NOMO-1 treated with dmso at 0.1 percent for 144 hours (cell line): ENCODE results near the gene TTC22.
A peak's percentile ranks its signal among the peaks of the same experiment; 100 is the strongest.

Experiments used
- DNase-seq: peaks from one replicate; lab custom pipeline; 2025; ENCODE audit not compliant: unreplicated experiment; lab: John Stamatoyannopoulos, UW

TTC22 gene

GRCh38 chr1:54834007-54834541, 33.0 kb upstream of the TTC22 start:
- DNase-seq, result no peak

DNA sequence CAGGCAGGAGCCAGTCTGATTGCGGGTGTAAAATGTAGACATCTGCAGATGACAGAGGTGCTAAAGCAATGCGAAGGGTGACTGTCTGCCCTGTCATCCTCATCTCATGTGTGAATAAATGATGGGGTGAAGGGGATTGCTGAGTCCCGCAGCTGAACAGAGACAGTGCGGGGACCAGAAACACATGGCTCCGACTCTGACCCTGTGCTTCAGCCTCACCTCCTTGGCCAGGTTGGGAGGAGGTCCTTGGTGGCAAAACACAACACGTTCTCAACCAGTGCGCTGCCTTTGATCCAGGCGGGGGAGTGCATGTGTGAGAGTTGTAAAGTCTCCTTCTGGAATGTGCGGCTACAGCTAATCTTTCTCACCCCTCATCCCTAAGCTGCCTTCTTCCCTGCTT, 32.0 kb upstream of the TTC22 start:
- DNase-seq, result no peak

- DNase-seq, result no peak
Measured at GRCh38 chr1:54826226-54826816, 25.2 kb upstream of the TTC22 start.

- no peak for DNase-seq
Measured at GRCh38 chr1:54825696-54826095, 24.6 kb upstream of the TTC22 start.

- DNase-seq, result no peak
Measured at GRCh38 chr1:54823670-54824069, 22.5 kb upstream of the TTC22 start.

DNA sequence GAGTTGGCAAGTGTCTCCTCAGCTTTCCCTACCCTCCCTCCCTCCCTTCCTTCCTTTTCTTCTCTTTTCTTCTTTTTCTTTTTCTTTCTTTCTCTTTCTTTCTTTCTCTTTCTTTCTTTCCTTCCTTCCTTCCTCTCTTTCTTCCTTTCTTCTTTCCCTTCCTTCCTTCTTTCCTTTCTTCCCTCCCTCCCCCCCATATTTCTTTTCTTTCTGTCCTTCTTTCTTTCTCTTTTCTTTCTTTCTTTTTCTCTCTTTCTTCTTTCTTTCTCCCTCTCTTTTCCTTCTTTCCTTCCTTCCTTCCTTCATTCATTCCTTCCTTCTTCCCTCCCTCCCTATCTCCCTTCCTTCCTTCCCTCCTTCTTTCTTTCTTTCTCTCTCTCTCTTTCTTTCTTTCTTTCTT, 18.6 kb upstream of the TTC22 start:
- no peak for DNase-seq

DNA sequence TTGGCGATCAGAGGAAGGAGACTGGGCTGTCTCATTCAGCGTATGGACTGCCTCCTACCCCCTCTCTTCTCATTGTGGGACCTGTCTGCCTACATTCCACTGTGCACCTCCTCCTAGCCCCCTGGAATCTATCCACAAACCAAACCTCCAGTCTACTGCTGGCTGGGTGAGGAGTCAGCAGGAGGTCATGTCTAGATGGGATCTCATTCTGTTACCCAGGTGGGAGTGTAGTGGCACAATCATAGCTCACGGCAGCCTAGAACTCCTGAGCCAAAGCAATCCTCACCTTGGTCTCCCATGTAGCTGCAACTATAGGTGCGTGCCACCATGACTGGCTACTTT, 18.0 kb upstream of the TTC22 start:
- DNase-seq, result no peak

GRCh38 chr1:54818461-54819194, 17.5 kb upstream of the TTC22 start:
- no peak for DNase-seq

GRCh38 chr1:54816951-54817350, 15.8 kb upstream of the TTC22 start:
- DNase-seq, result no peak

DNA sequence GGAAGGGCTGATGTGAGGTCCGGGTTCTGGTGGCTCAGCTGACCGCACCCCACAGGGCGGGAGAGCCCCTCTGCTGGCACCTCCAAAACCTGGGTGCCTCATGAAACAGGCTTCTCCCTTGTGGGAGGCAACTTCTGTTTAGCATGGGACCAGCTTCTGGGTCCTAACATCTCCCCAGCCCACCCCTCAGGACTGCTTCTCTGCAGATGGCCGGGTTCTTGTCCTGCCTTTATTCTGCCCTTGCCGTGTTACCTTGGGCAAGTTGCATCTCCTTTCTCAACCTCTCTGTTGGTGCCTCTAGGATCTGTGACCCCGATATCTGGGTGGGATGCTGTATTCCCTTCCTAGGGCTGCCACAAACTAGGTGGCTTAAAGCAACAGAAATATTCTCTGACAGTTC, 15.0 kb upstream of the TTC22 start:
- no peak for DNase-seq

DNA sequence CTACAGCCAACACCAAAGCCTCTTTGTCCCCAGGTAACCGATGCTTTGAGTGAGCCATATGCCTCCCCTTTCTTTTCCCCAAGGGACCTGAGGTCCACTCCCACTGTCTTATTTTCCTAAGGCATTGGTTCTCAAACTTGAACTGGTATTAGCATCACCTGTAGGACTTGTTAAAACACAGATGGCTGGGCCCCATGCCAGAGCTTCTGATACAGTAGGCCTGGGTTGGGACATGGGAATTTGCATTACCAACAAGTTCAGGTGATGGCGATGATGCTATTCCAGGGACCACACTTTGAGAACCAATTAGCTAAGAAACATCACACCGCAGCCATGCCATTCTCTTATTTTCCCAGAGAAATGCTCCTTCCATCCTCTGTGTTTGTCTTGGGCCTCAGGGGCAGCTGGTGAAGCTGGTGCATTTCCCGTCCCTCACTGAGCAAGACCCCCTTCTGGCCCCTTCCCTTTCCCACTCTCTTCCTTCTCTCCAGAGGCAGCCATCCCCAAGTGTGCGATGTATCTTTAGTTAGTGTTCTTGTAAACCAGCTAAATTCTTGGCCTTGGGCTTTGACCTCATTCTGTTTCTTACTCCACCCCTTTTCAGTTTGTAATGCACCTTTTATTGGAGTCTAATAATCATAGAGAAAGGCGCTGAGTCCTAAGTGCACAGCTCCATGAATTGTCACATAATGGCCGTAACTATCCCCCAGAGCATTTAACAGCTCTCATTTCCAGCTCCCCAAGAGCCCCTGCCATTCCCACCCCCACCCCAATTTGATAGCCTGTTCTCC, 14.2 kb upstream of the TTC22 start:
- no peak for DNase-seq

GRCh38 chr1:54814571-54814970, 13.4 kb upstream of the TTC22 start:
- no peak for DNase-seq

DNA sequence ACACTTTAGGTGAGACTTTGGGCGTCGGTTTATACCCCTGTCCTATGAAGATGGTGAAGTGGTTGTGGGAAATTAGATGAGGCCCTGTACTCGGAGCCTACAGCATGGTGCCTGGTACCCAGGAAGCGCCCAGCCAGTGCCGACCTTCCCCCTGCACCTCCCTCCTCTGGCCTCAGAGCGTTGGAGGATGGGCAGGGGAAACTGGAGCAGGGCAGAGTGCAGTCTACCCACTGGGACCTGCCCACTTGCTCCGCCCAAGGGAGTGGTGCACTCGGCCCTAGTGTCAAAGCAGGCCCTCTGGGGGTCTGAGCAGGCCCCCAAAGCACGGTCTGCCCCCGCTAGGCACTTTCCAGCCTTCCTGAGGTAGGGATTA, 13.0 kb upstream of the TTC22 start:
- DNase-seq, result no peak

DNA sequence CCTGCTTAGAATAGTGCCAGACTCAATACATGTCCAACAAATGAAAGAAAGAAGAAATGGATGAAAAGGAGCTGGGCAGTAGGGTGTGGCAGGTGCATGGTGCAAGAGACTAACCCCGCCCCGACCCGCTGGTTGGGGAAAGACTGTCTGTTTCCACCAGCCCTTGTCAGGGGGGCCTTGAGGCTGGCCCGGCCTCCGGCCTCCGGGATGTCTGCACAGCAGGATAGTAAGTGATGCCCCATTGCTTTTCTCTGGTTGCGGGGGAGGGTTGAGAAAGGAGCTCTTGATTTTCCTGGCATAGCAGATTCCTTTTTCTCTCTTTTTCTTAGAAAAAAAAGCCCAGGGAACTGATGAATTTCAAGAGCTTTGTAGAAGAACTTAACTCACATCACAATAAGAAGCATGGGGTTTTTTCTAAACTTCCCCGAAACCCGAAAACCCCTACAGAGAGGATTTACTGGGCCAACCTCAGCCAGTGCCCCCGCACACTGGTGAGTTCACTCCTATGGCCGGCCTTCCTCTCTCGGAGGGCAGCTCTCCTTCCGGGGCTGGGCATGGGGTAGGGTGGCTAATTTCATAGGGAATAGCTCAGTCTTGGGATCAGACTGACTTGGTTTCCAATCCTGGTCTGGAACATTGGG, 12.5 kb upstream of the TTC22 start:
- no peak for DNase-seq

GRCh38 chr1:54812801-54813484, 11.8 kb upstream of the TTC22 start:
- DNase-seq, result no peak

DNA sequence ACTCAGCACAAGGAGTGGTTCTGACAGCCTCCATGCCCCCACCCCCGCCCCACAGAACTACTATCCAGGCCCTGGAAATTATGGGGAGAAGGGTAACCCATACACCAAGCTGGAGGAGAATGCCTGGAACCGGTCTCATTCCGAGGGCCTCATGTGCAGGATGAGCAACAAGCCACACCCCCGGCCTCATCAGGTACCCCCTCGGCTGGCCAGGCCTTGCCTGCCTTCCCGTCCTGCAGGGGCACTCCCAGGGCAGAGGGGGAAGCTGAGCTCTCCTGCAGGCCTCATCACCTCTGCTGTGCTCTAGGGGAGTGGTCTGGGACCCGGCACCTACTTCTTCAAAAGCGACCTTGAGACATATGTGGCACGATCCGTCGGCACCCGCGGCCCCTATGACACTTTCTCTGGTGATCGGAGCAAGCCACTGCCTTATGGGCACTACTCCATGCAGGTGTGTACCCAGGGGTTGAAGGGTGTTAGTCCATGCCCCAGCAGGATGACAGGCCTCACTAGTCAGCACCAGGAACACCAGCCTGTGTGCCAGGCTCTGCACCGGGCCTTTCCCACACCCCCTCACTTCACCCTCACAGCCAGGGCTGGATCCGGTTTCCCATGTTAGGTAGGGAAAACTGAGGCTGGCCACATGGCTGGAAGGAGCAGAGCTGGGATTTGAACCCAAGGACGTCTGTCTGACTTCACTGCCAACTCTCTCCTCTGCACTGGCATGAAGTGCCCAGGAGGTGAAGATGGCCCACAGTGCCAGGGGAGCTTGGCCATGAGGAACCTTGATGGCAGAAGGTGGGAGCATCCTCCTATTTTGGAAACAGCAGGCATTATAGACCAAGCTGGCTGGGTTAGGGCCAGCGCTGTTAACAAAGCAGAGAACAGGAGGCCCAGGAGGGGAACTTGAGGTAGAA, 10.9 kb upstream of the TTC22 start:
- DNase-seq, result no peak

DNA sequence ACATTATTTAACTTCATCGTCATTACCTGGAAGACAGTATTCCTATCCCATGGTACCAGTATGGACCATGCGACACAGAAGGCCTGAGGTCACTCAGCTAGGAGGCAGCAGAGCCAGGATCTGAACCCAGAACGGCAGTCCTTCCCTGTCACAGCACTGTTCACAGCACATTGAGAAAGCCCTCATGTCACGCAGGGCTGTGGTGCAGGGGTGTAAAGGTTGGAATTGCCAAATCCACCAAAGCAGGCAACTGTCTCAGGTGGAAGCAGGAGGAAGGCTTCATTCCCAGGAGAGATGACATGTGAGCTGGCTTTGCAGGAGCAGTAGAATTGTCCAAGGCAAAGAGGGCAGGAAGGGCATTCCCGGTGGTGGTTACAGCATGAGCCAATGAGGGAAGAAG, 9.9 kb upstream of the TTC22 start:
- DNase-seq, result no peak

DNA sequence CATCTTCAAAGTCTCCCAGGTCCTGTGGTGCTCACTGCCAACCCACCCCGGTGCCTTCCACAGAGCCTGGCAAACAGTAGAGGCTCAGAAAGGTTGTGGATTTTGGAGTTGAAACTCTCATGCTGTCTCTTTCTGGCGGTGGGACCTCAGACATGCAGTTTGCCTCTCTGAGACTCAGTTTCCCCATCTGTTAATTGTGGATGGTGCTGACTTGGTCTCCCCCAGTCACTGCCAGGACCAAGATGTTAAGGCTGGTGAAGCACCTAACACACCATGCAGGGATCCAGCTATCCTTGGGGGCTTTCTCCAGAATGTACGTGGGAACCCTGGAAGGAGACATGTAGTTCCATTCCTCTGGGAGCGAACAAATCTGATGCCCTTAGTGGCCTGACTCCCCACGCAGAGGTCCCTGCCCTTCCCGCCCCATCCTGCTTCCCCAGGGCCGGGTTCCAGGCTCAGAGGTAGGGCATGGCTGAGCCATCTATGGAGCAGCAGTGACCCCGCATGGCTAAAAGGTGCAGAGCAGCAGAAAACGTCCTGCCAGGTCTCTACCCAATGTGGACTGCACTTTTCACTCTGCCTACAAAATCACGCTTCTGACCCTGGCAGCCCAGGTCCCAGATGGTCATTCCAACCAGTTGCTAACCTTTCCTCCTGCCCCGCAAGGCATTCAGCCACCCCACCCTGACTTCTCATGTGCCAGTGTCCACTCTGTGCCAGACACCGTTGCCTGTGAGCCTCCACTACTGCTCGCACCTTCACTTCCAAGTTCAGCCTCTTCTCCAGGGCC, 9.2 kb upstream of the TTC22 start:
- peak; percentile 8 for DNase-seq

DNA sequence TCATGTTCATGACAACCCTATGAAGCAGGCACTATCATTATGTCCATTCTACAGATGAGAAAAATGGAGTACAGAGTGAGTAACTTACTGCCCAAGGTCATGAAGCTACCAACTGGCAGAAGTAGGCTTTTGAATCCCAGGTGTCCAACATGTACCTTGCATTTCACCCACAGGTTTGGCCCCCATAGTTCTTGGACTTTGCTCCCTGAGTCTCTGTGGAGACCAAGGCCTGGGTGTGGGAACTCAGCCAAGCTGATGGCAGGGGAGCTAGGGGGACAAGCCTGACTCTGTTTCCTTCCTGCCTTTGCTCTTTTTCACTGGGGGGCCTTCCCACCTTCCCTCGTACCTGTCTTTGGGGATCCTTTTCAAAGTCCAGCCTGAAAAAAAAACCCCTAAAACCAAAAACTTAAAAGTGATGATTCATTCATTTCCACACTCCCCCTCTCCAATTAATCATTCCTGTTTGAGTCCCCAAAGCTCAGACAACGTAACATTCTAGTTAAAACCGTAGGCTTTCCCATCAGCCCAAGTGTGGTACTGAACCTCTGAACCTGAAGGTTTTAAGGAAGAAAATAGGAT, 8.5 kb upstream of the TTC22 start:
- DNase-seq, result no peak
